SJSA1 (cell line): Measurements from ENCODE around the gene EEF2. TPM values are rescaled to one million over a fixed set of nuclear protein-coding genes. Genes with fewer than 3 reads are reported as not detected.
"Not testable (repeated sequence)": the region's sequence is repeated elsewhere in the genome, so short reads cannot be mapped to it uniquely, and the experiment has no call there.

Source experiments
- DNase-seq, 2 experiments: peaks; one replicate each; pipeline ENCODE4 v3.0.0-alpha.2; 2015 to 2020; ENCODE audit warnings: low spot score in 2 of 2, low read depth in 1 of 2
- H3K27ac ChIP-seq: fragments of 250-450 bp; sonication (Bioruptor Pico); 2 replicates; pipeline ENCODE4 v1.5.1; 2020; ENCODE audit warnings: mild to moderate bottlenecking, moderate library complexity
- H3K27me3 ChIP-seq: fragments of 250-450 bp; sonication (Bioruptor Pico); replicated peaks from 2 replicates; pipeline ENCODE4 v1.5.1; 2020; ENCODE audit warnings: mild to moderate bottlenecking, moderate library complexity
- H3K36me3 ChIP-seq: fragments of 250-450 bp; sonication (Bioruptor Pico); 2 replicates; pipeline ENCODE4 v1.5.1; 2020; ENCODE audit warnings: mild to moderate bottlenecking
- H3K4me1 ChIP-seq: fragments of 250-450 bp; sonication (Bioruptor Pico); replicated peaks from 2 replicates; pipeline ENCODE4 v1.6.1; 2021; ENCODE audit warnings: mild to moderate bottlenecking
- H3K4me3 ChIP-seq: fragments of 250-450 bp; sonication (Bioruptor Pico); 2 replicates; pipeline ENCODE4 v1.5.1; 2020; ENCODE audit warnings: mild to moderate bottlenecking
- H3K9me3 ChIP-seq: fragments of 250-450 bp; sonication (Bioruptor Pico); replicated peaks from 2 replicates; pipeline ENCODE4 v1.5.1; 2020; ENCODE audit warnings: mild to moderate bottlenecking
- total RNA-seq: library from RNA; depleted of rRNA; stranded (reverse); fragments of >200 nt; shearing (Covaris generic); gene quantifications from 2 replicates; pipeline ENCODE4 v1.2.3, GENCODE V29; 2014

EEF2 gene
- total RNA-seq, 1 experiment from 2014 or later, result 1,568 TPM

GRCh38 chr19:4009990-4010807 is 24.9 kb upstream of the EEF2 start:
- no peak overlapping the region for H3K27ac ChIP-seq
- peaks cover 19% of the 10 kb centered on the region for H3K4me1 ChIP-seq
- no peak overlapping the region for H3K4me3 ChIP-seq
- peaks cover 47% of the 10 kb centered on the region for H3K36me3 ChIP-seq
- peaks cover 2% of the 10 kb centered on the region for H3K9me3 ChIP-seq
- no peaks in the 10 kb centered on the region for H3K27me3 ChIP-seq
- no peak for DNase-seq

GRCh38 chr19:4007836-4008539 is 22.7 kb upstream of the EEF2 start:
- peaks cover 19% of the 10 kb centered on the region for H3K4me1 ChIP-seq
- DNase-seq, result peak in 1 of 2 experiments; percentile 31
- H3K27me3 ChIP-seq, result no peaks in the 10 kb centered on the region
- H3K9me3 ChIP-seq, result peaks cover 2% of the 10 kb centered on the region
- peak overlapping the region; percentile 94 for H3K4me3 ChIP-seq
- H3K27ac ChIP-seq, result no peak overlapping the region
- peaks cover 25% of the 10 kb centered on the region for H3K36me3 ChIP-seq

GRCh38 chr19:4007021-4007835 is 22.0 kb upstream of the EEF2 start, which contains the start of gene PIAS4:
PIAS4 (plus strand) TSS chr19:4007736; CDS start chr19:4007761, 25 bp downstream.
- Histone ChIP-seq H3K36me3 (peaks cover 21% of the 10 kb centered on the region), H3K9me3 (peaks cover 2% of the 10 kb centered on the region), H3K27ac (peak within 1 kb of the TSS; percentile 29; the same call in 1 of the 2 replicates), H3K4me3 (peak within 1 kb of the TSS; percentile 94), H3K4me1 (peaks cover 19% of the 10 kb centered on the region), H3K27me3 (no peaks in the 10 kb centered on the region)
- DNase-seq, result peak; percentile 96

GRCh38 chr19:4005436-4005835 is 20.2 kb upstream of the EEF2 start:
- H3K9me3 ChIP-seq, H3K27ac ChIP-seq, H3K4me3 ChIP-seq, H3K27me3 ChIP-seq, DNase-seq: not testable (repeated sequence)
- Histone ChIP-seq H3K36me3 (peaks cover 10% of the 10 kb centered on the region), H3K4me1 (peaks cover 19% of the 10 kb centered on the region)

DNA sequence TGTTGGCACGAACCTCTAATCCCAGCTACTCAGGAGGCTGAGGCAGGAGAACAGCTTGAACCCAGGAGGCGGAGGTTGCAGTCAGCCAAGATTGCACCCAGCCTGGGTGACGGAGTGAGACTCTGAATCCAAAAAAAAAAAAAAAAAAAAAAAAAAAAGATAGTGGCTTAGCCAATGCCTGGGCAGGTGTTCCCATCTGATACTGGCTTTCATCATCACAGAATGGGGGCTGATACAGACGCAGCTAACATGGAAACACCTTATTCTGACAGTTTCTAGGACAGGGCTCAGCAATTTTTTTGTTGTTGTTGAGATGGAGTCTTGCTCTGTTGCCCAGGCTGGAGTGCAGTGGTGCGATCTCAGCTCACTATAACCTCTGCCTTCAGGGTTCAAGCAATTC is 15.5 kb upstream of the EEF2 start:
- not testable (repeated sequence) for H3K36me3 ChIP-seq, H3K27me3 ChIP-seq, H3K4me3 ChIP-seq, H3K27ac ChIP-seq, H3K4me1 ChIP-seq, DNase-seq, H3K9me3 ChIP-seq

GRCh38 chr19:3998667-3999412 is 13.6 kb upstream of the EEF2 start:
- not testable (repeated sequence) for H3K4me1 ChIP-seq, H3K9me3 ChIP-seq, H3K27me3 ChIP-seq, DNase-seq, H3K4me3 ChIP-seq, H3K27ac ChIP-seq, H3K36me3 ChIP-seq

DNA sequence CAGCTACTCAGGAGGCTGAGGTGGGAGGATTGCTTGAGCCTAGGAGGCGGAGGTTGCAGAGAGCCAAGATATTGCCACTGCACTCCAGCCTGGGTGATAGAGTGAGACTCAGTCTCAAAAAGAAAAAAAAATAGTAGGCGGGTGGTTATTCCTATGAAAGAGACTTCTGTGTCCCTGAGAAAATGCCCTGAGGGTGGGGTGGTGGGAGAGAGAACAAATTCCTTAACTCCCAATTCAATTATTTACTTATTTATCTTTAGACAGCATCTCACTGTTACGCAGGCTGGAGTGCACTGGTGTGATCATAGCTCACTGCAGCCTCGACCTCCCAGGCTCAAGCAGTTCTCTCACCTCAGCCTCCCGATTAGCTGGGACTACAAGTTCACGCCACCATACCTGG is 10.3 kb upstream of the EEF2 start:
- H3K27ac ChIP-seq, result no peak overlapping the region
- H3K36me3 ChIP-seq, result no peaks in the 10 kb centered on the region
- H3K27me3 ChIP-seq, result no peaks in the 10 kb centered on the region
- H3K4me1 ChIP-seq, result no peaks in the 10 kb centered on the region
- H3K9me3 ChIP-seq, result no peaks in the 10 kb centered on the region
- H3K4me3 ChIP-seq, result no peak overlapping the region
- DNase-seq, result no peak

GRCh38 chr19:3990815-3991117 is 5.5 kb upstream of the EEF2 start:
- H3K4me1 ChIP-seq, result peaks cover 13% of the 10 kb centered on the region
- no peaks in the 10 kb centered on the region for H3K9me3 ChIP-seq

GRCh38 chr19:3987619-3988371 is 2.5 kb upstream of the EEF2 start:
- H3K27ac ChIP-seq, result no peak overlapping the region
- DNase-seq, result peak; percentile 86 to 88
- no peaks in the 10 kb centered on the region for H3K27me3 ChIP-seq
- no peaks in the 10 kb centered on the region for H3K9me3 ChIP-seq
- H3K4me3 ChIP-seq, result no peak overlapping the region
- peaks cover 25% of the 10 kb centered on the region for H3K36me3 ChIP-seq
- peaks cover 32% of the 10 kb centered on the region for H3K4me1 ChIP-seq

More at GRCh38 chr19:3990815-3991117, 5.5 kb upstream of the EEF2 start:
- no peak for DNase-seq
- Histone ChIP-seq H3K27me3 (no peaks in the 10 kb centered on the region), H3K36me3 (no peaks in the 10 kb centered on the region), H3K27ac (no peak overlapping the region), H3K4me3 (no peak overlapping the region)

DNA sequence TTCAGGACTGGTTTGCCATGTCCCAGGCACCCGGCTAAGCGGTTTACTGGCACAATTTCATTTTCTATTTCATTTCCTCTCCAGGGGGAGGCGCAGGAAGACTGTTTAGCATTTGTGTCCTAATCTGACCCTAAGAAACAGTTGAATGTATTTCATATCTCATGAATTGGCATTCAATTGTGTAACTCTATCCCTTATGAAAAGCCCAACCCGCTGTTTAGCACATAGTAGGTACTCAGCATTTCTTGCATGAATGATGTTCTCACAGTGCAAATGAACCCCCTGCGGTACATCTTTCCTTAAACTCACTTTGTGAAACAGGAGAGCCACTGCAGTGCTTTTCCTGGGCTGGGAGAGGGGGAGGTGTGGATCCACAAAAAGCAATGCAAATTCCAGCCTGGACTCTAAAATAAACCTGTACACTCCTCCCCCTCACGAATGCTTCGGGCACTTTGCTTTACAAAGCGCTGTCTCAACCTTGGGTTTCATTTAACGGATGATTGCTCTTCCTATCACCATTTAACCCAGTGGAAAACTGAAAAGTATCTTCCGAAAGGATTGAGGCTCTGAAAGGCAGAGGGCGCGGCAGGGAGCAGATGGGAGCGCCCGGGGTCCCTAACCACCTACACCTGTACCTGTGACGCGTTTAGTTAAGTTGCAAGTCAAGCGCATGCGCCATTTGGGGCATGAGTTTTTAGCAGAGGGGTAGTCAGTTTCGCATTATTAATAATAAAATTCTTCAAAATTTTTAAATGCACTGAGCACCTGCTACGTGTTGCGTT is 1.2 kb upstream of the EEF2 start:
- no peaks in the 10 kb centered on the region for H3K9me3 ChIP-seq
- no peak overlapping the region for H3K27ac ChIP-seq
- peak overlapping the region; percentile 94 for H3K4me3 ChIP-seq
- peaks cover 34% of the 10 kb centered on the region for H3K4me1 ChIP-seq
- H3K36me3 ChIP-seq, result peaks cover 38% of the 10 kb centered on the region
- DNase-seq, result peak in 1 of 2 experiments; percentile 67
- no peaks in the 10 kb centered on the region for H3K27me3 ChIP-seq

- Histone ChIP-seq H3K27me3 (no peaks in the 10 kb centered on the region), H3K27ac (no peak overlapping the region), H3K36me3 (peaks cover 45% of the 10 kb centered on the region), H3K9me3 (no peaks in the 10 kb centered on the region), H3K4me3 (peak overlapping the region; percentile 94), H3K4me1 (peaks cover 34% of the 10 kb centered on the region)
- no peak for DNase-seq
Measured at GRCh38 chr19:3985643-3986259, 488 bp upstream of the EEF2 start.

DNA sequence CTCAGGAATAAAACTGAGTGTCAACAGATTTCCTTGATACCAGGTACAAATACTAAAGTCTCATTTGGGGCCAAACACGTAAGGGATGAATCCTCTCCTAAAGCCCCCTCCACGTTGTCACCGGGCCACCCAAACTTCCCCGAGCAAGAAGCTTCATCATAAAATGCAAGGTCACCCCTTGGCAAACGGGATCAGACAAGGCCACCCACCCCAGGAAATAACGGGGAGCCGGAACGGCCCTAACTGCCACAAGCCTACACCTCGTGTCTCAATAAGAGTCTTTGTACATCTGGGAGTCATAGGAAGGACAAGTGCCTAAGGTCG is 717 bp downstream of the EEF2 start:
- peak overlapping the region; percentile 94 for H3K4me3 ChIP-seq
- H3K27me3 ChIP-seq, result no peaks in the 10 kb centered on the region
- peaks cover 57% of the 10 kb centered on the region for H3K36me3 ChIP-seq
- H3K9me3 ChIP-seq, result no peaks in the 10 kb centered on the region
- peak overlapping the region; percentile 96 for H3K27ac ChIP-seq
- no peak for DNase-seq
- peaks cover 34% of the 10 kb centered on the region for H3K4me1 ChIP-seq
